ENCODE results near the gene ADAMTS9. TPM values are rescaled to one million over a fixed set of nuclear protein-coding genes. Genes with fewer than 3 reads are reported as not detected.

The ADAMTS9 gene
- total and polyA plus RNA-seq, 10 of the 15 experiments (the other 5 are each of a cell fraction or from before 2014, with no cell fraction given) = 0.08 TPM; not detected in 9

GRCh38 chr3:64586952-64587351, 100.8 kb downstream of the ADAMTS9 start:
- 26% methylated on average over 4 of the region's 4 CpGs for WGBS (ENCODE audit: insufficient coverage, insufficient replicate concordance, low lambda C conversion rate, missing lambda C conversion rate)
- RAD21 ChIA-PET (ENCODE audit: unreplicated experiment) = no interaction called here
- DNase-seq (ENCODE audit: low read depth, low spot score) = no peak

More at GRCh38 chr3:64586952-64587351, 100.8 kb downstream of the ADAMTS9 start:
- ATAC-seq = no peak
- Histone ChIP-seq H3K79me2 (ENCODE audit: control insufficient read depth, insufficient read depth, low read length) (no peaks in the 10 kb centered on the region), H3K27me3 (replicated peaks in 1 of 2; ENCODE audit: control insufficient read depth in 2 of 2, insufficient read depth in 2 of 2, low read length in 1 of 2) (no peaks in the 10 kb centered on the region), H4K20me1 (ENCODE audit: control insufficient read depth, insufficient read depth) (no peaks in the 10 kb centered on the region), H3K9me3 (replicated peaks; ENCODE audit: control insufficient read depth, insufficient read depth, low read length) (no peaks in the 10 kb centered on the region), H3K4me1 (ENCODE audit: control insufficient read depth, insufficient read depth, low read length) (no peaks in the 10 kb centered on the region), H3K4me2 (ENCODE audit: control insufficient read depth, insufficient read depth) (no peak overlapping the region), H3K4me3 (no peak overlapping the region), H3K9ac (ENCODE audit: control insufficient read depth, insufficient read depth, low read length) (no peak overlapping the region), H3K27ac (ENCODE audit: control insufficient read depth, insufficient read depth) (no peak overlapping the region), H3K36me3 (ENCODE audit: control insufficient read depth in 2 of 2, insufficient read depth in 2 of 2, low read length in 1 of 2) (no peaks in the 10 kb centered on the region), H2AFZ (ENCODE audit: control insufficient read depth, low read depth, low read length) (no peak overlapping the region)
- POLR2A ChIA-PET = no interaction called here
- no TSS peak for BruUV-seq (replicated peaks)
- no peak for FAIRE-seq
- SMC1A ChIA-PET (ENCODE audit: uncharacterized antibody, unreplicated experiment) = no interaction called here
- in situ Hi-C loops (cut with MboI) = no loop called here
- intact Hi-C loops (cut with micrococcal nuclease; ENCODE audit: unreplicated experiment) = no loop called here
- CTCF ChIA-PET = interaction anchor here (1.1 to 1.5 kb wide), 2 partner anchors 12 kb away, joined by 3 to 6 read pairs; no protein-coding TSS in a partner anchor
- TF ChIP-seq ETV6 (conservative IDR thresholded peaks at IDR 0.05 in 1 of 2, IDR thresholded peaks at IDR 0.05 in 1 of 2; ENCODE audit: borderline replicate concordance in 1 of 2, low read depth in 1 of 2) = peak in 1 of 2 experiments; percentile 4; a peak in 1 of 4 replicates
- no peak for TF ChIP-seq ZBTB11 (CRISPR knock-in tag; IDR thresholded peaks at IDR 0.05)
